Ovary (tissue), 3 donors: ENCODE results near the gene ALPI.

Experiments used
- EP300 ChIP-seq: sonication (generic); formaldehyde crosslinking; IDR thresholded peaks from one replicate; pipeline ENCODE4 v1.6.1; 2017; ENCODE audit warnings: antibody characterized with exemption
- POLR2A ChIP-seq: fragments of 450-650 bp; IDR thresholded peaks from one replicate; pipeline ENCODE4 v1.6.1; 2017; ENCODE audit warnings: antibody characterized with exemption, mild to moderate bottlenecking, moderate library complexity
- TF ChIP-seq, protein P1 (sequence below), 3 donors: fragments of 450-650 bp in 2 of 3; fragments of 200-600 bp in 1 of 3; IDR thresholded peaks; one replicate each; pipeline versions ENCODE4 v1.5.1 to v1.8.0; 2016 to 2022; ENCODE audit warnings: antibody characterized with exemption in 3 of 3, mild to moderate bottlenecking in 1 of 3
- donor health status: DM: no; HTN: no; CAD: no.

DNA sequence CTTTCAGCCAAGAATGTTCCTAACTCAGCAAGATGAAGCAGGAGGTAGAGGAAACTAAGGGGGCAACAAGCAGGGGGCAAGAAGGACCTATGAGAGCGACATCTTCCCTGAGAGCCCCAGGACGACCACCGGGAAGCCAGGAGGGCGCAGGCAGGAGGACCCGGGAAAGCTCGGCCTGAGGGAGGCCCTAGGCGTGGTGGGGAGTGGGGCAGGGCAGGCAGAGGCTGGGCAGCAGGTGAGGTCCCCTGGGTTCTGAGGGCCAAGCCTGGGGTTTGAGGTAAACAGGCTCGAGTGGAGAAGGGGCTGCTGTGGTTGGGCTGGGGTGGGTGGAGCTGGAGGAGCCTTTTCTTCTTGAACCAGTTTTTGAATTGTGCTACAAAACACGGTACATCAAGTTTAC lies 1.3 kb upstream of the ALPI start:
- TF ChIP-seq, protein P1, sequence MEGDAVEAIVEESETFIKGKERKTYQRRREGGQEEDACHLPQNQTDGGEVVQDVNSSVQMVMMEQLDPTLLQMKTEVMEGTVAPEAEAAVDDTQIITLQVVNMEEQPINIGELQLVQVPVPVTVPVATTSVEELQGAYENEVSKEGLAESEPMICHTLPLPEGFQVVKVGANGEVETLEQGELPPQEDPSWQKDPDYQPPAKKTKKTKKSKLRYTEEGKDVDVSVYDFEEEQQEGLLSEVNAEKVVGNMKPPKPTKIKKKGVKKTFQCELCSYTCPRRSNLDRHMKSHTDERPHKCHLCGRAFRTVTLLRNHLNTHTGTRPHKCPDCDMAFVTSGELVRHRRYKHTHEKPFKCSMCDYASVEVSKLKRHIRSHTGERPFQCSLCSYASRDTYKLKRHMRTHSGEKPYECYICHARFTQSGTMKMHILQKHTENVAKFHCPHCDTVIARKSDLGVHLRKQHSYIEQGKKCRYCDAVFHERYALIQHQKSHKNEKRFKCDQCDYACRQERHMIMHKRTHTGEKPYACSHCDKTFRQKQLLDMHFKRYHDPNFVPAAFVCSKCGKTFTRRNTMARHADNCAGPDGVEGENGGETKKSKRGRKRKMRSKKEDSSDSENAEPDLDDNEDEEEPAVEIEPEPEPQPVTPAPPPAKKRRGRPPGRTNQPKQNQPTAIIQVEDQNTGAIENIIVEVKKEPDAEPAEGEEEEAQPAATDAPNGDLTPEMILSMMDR (IDR thresholded peaks at IDR 0.05): no peak
- TF ChIP-seq EP300 (no peak), POLR2A (no peak)
